ENCODE measurements around the gene PBXIP1. TPM values are rescaled to one million over a fixed set of nuclear protein-coding genes. Genes with fewer than 3 reads are reported as not detected.
A peak's percentile ranks its signal among the peaks of the same experiment; 100 is the strongest.

Gene PBXIP1
- polyA plus RNA-seq, 1 experiment, result 83.1 TPM

DNA sequence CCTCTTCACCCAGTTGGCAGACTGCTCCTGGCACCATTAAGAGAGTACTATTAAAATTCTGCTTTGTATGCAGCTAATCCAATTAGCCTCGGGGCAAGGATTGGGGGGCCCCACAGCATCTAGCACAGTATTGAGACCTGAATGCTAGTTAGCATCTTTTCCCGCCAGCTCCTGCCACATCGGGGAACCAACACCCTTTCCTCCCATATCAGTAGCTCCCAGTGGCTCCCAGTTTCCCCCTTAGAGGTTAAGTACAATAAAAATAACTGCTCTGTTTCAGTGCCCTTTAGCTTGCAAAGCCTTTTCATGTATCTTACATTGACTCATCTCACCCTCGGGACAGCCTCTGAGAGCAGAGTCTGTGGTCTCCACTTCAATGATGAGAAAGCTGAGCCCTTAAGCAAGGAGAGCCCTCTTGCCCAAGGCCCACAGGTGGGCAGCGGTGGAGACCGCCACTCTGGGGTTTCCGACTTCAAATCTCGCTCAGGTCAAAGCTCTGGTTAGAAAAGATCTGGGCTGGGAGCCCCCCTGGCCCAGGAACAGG is 15.2 kb downstream of the PBXIP1 start:
- TF ChIP-seq, protein P1, sequence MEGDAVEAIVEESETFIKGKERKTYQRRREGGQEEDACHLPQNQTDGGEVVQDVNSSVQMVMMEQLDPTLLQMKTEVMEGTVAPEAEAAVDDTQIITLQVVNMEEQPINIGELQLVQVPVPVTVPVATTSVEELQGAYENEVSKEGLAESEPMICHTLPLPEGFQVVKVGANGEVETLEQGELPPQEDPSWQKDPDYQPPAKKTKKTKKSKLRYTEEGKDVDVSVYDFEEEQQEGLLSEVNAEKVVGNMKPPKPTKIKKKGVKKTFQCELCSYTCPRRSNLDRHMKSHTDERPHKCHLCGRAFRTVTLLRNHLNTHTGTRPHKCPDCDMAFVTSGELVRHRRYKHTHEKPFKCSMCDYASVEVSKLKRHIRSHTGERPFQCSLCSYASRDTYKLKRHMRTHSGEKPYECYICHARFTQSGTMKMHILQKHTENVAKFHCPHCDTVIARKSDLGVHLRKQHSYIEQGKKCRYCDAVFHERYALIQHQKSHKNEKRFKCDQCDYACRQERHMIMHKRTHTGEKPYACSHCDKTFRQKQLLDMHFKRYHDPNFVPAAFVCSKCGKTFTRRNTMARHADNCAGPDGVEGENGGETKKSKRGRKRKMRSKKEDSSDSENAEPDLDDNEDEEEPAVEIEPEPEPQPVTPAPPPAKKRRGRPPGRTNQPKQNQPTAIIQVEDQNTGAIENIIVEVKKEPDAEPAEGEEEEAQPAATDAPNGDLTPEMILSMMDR (IDR thresholded peaks at IDR 0.05; ENCODE audit: insufficient read depth, low read depth, low read length), result no peak
- POLR2A ChIA-PET, result no interaction called here
- H3K4me3 ChIP-seq (ENCODE audit: low read depth, low read length), result no peak overlapping the region
- no peak for DNase-seq (ENCODE audit: low read depth)
- CTCF ChIA-PET, result interaction anchor here (1.1 to 1.5 kb wide), 3 partner anchors 76 to 461 kb away, joined by 3 to 5 read pairs (median 4); partner anchors contain the start of gene EFNA3
- no peaks in the 10 kb centered on the region for H3K27me3 ChIP-seq (ENCODE audit: control insufficient read depth, insufficient read depth, low read length)
- peaks cover 2% of the 10 kb centered on the region; the same call in 1 of the 2 replicates for H3K36me3 ChIP-seq (ENCODE audit: control insufficient read depth, insufficient read depth, low read length)

DNA sequence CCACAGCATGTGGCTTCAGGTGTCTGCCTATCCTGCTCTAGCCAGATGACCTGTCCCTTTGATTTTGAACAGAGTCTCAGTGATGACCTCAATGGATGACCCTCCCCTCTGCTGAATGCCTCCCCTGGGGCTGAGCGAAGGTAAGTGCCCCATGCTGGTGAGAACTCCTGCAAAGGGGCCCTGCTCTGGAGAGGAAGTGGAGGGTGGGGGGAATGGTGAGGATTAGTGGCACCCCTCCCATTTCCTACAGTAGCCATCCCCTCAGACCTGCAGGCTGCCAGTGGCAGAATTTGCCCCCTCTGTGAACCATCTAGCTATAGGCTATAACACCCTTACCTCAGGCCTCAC is 15.7 kb downstream of the PBXIP1 start:
- H3K36me3 ChIP-seq (ENCODE audit: control insufficient read depth, insufficient read depth, low read length), result peaks cover 2% of the 10 kb centered on the region; the same call in 1 of the 2 replicates
- no peak overlapping the region for H3K4me3 ChIP-seq (ENCODE audit: low read depth, low read length)
- ChIA-PET CTCF (interaction anchor here (1.1 to 1.6 kb wide), 4 partner anchors 27 to 461 kb away, joined by 3 to 5 read pairs (median 4); partner anchors contain the start of gene EFNA3), POLR2A (no interaction called here)
- TF ChIP-seq, protein P1 (IDR thresholded peaks at IDR 0.05; ENCODE audit: insufficient read depth, low read depth, low read length), result no peak
- DNase-seq (ENCODE audit: low read depth), result no peak
- H3K27me3 ChIP-seq (ENCODE audit: control insufficient read depth, insufficient read depth, low read length), result no peaks in the 10 kb centered on the region

DNA sequence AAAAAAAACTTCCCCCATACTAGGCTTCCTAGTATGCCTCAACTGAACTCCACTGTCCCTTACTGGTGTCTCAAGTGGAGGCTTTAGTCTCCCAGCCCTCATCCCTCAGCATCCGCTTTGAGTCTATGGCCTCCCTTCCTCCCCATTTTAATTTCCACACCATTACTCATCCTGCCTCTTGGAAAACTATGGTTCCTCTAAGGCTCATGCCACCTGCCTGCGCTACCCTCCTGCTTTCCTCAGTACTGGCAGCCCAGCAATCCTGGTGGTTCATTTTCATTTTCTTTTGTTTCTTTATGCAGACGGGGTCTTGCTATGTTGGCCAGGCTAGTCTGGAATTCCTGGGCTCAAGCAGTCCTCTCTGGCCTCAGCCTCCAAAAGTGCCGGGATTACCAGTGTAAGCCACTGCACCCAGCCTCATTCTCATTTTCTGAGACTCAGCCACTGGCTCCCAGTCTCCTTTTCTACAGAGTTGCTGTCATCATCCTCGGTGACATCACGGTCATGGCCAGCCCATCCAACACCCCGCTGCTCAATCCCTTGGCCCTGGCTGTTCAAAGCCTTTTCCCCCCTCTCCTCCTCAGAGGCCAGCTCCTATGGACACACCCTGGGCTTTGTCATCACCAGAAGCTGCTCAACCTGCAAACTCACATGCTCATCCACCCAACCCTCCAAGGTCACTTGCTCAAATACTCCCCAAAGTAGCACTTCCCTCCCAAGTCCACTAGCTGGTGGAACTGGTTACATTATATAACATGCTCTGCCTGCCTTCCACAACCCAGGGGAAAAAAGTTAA is 17.1 kb downstream of the PBXIP1 start:
- CTCF ChIA-PET, result interaction anchor here (1.2 to 1.6 kb wide), 3 partner anchors 26 to 79 kb away, joined by 3 to 4 read pairs (median 3); no protein-coding TSS in a partner anchor

DNA sequence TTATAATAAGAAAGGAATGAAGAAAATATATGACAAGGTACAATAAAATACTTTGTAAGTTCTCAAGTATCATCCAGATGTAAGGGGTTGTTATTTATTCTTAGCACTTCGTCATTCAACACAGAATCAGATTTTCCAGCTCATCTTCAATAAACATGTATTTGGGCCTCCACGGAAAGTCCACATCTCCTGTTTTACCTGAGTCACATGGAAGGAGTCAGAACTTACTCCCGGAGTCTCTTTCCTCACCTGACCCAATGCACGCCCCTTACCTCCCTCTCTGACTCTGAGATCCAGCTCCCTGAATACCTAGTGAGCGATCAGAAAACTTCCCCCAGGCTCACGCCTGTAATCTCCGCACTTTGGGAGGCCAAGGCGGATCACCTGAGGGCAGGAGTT is 17.9 kb downstream of the PBXIP1 start:
- Histone ChIP-seq H3K27me3 (ENCODE audit: control insufficient read depth, insufficient read depth, low read length) (no peaks in the 10 kb centered on the region), H3K36me3 (ENCODE audit: control insufficient read depth, insufficient read depth, low read length) (no peaks in the 10 kb centered on the region), H3K4me3 (ENCODE audit: low read depth, low read length) (peak overlapping the region; percentile 83; the same call in 1 of the 2 replicates)
- TF ChIP-seq, protein P1 (IDR thresholded peaks at IDR 0.05; ENCODE audit: insufficient read depth, low read depth, low read length), result no peak
- DNase-seq (ENCODE audit: low read depth), result no peak
- ChIA-PET CTCF (interaction anchor here (1.0 to 1.7 kb wide), 4 partner anchors 10 to 82 kb away, joined by 3 to 5 read pairs (median 4); no protein-coding TSS in a partner anchor), POLR2A (interaction anchor here (1.2 kb wide), 1 partner anchor 35 kb away, joined by 3 read pairs; no protein-coding TSS in a partner anchor)

More for the DNA sequence above, 17.1 kb downstream of the PBXIP1 start:
- no peak for DNase-seq (ENCODE audit: low read depth)
- Histone ChIP-seq H3K36me3 (ENCODE audit: control insufficient read depth, insufficient read depth, low read length) (no peaks in the 10 kb centered on the region), H3K4me3 (ENCODE audit: low read depth, low read length) (no peak overlapping the region), H3K27me3 (ENCODE audit: control insufficient read depth, insufficient read depth, low read length) (no peaks in the 10 kb centered on the region)
- TF ChIP-seq, protein P1 (IDR thresholded peaks at IDR 0.05; ENCODE audit: insufficient read depth, low read depth, low read length), result no peak
- POLR2A ChIA-PET, result interaction anchor here (1.2 kb wide), 1 partner anchor 34 kb away, joined by 3 read pairs; no protein-coding TSS in a partner anchor

All from BJ (cell line).